ENCODE results near the gene ELMO1.

The ELMO1 gene

GRCh38 chr7:37255327-37255944 lies 193.2 kb downstream of the ELMO1 start:
- DNase-seq, result no peak

- no peak for DNase-seq
Measured at GRCh38 chr7:37251222-37251621, 197.4 kb downstream of the ELMO1 start.

DNA sequence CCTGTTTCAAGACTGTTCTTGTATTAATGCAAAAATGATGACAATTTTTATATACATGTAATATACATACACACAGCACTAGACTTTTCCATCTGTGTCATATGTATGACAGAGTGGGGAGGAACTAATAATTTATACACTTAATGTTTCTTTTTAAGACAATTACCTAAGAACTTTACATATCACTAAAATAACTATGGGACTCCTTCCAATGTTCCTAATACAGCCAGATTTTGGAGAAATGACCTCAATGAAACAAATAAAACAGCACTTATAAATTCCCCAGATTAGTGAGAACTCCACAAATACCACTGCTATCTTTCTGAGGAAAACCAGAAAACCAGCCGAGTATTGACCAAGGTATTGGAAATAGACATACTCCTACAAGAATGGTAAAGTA lies 199.4 kb downstream of the ELMO1 start:
- no peak for DNase-seq

GRCh38 chr7:37248396-37248861 lies 200.2 kb downstream of the ELMO1 start:
- DNase-seq, result no peak

GRCh38 chr7:37247861-37248260 lies 200.8 kb downstream of the ELMO1 start:
- no peak for DNase-seq

DNA sequence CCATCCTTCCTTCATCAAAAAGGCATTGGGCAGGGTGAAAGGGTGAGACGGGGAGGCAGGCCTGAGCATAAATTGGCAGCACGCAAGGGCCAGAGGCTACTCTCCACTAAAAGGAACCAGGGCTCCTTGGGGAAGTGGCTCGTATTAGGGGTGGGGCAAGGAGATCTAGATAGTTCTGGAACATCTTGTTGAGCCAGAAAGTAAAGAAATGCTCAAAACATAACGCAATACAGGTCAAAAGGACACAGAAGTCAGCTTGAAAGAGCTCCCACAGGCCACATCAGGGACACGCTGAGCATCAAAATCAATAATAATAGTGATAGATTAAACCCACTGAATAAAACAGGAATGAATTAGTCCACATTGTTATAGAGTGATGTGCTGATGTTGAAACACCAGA lies 203.1 kb downstream of the ELMO1 start:
- DNase-seq, result no peak

DNA sequence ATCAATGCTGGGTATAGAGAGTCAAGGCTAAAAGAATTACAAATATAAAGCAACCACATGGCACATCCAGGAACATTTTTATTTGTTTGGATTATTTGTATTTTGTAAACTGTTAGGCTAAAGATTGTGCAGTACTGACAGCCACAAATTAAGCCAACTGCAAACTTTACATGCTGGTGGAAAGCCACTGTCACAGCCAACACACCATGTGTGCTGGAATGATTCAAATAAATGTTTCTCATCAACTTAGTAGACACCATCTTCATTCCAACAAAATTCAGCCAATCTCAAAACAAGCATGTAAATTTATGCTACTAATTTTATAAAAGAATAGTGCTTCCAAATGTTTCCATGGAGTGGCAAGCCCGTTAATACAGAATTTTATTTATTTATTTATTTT lies 211.8 kb downstream of the ELMO1 start:
- DNase-seq, result no peak

DNA sequence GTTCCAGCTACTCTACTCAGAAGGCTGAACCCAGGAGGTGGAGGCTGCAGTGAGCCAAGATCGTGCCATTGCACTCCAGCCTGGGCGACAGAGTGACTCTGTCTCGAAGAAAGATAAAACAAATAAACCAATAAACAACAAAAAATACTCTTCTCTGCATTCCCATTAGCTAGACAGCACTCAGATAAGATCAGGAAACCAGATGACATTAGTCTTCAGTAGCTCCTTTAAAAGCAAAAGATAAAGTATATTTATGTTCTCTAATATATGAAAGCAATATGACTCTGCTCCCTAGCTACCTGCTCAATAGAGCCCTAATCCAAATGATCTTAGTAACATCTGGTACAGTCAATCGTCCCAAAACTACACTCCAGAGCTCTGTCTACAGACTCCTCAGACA lies 212.9 kb downstream of the ELMO1 start:
- DNase-seq, result no peak

- no peak for DNase-seq
Measured at GRCh38 chr7:37234928-37235327, 213.7 kb downstream of the ELMO1 start.

GRCh38 chr7:37234334-37234733 lies 214.3 kb downstream of the ELMO1 start:
- no peak for DNase-seq

GRCh38 chr7:37231613-37232012 lies 217.1 kb downstream of the ELMO1 start:
- no peak for DNase-seq

DNA sequence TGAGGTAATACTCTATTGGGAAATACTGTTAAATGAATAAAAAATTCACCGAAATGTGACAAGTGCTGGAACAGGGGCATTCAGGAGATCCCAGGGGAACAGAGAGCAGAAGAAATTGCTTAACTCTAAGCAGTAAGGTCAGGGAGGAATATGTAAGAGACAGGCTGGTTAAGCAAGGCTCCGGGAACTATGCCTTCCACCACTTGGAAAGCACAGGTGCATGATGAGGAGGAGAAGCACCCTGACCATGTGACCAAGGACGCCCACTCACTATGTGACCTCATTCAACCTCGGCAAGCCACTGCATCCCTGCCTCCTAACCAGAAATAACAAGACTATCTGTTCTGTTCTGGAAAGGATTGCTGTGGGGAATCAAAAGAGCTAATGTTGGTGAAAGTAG lies 218.4 kb downstream of the ELMO1 start:
- no peak for DNase-seq

GRCh38 chr7:37229381-37229780 lies 219.3 kb downstream of the ELMO1 start:
- no peak for DNase-seq

- no peak for DNase-seq
Measured at GRCh38 chr7:37225285-37225969, 223.2 kb downstream of the ELMO1 start.

DNA sequence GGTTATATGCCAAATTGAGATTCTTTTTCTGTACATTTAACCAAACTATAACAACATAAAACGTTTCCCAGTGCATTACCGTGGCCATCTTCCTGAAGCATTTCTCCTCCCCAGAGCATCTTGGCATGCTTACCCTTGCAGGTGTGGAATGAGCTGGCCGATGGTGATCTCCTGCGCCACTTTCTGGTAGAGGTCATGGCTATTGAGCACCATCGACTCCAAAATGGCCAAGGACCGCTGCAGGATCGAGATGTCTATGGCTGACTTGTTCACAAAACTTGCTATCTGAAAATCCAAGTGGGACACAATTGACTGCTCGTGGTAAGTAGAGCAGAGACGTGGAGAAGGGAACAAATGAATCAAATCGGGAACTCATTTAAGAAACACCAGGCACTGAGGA lies 223.9 kb downstream of the ELMO1 start:
- no peak for DNase-seq

DNA sequence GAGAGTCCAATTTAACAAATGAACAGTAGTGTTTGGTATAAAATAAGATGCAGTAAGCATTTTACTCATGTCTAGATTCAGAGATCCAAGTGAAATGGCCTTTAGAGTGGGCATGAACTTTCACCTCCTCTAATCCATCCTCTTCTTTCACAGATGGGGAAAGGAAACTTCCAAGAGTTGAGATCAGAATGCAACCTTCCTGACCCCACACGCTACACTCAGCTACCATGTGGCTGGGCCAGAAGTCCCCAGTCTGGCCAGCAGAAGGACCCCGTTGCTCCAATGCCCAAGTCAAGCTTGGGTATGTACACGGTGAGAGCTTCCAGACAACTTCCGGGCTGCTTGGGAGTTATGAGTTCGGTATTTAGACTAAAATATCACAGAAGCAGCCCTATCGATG lies 228.0 kb downstream of the ELMO1 start:
- DNase-seq, result no peak

- DNase-seq, result no peak
Measured at GRCh38 chr7:37218956-37219355, 229.7 kb downstream of the ELMO1 start.

DNA sequence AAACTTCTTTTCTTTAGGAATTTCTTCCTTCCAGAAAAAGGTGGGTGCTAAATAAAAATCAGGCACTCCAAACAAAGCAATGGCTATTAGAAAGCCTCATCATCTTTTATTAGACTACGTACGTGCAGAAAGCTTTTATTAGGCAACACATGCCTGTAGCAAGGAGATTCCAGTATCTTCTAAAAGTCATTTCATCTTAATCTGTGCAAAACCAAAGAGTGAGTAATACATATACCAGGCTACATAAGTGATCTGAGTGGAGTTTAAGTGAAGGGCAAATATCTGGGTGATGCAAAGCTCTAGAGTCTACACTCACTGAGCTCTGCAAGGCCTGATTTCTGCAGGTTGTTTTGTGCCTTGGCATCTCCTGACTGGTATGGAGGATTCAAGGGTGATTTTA lies 231.7 kb downstream of the ELMO1 start:
- DNase-seq, result no peak

- DNase-seq, result no peak
Measured at GRCh38 chr7:37216156-37216852, 232.4 kb downstream of the ELMO1 start.

DNA sequence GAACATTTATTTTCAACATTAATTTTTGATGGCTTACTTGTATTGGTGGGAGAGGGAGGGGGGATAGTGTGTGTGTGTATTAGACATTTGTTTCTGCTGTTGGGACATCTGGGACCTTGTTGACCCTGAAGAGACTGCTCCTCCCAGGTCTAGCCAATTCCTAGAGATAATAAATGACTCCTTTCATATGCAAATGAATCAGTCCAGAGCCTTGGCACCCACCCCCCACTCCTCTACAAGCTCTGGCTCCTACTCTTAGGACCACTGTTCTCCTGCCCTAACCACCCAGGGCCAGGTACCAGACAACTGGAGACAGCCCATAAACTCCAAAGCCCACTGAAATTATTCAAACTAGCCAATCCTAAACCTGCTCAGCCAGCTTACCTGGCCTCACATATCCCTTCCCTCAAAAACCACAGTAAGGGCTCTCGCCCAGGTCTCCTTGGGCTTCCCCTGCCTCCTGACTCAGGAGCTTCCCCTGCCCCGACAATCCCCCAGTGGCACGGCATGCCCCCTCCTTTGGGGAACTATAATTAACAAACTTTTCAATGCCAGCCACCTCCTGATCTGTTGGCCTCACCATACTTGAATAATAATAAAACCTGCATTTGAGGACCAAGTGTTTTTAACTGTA lies 233.3 kb downstream of the ELMO1 start:
- no peak for DNase-seq

GRCh38 chr7:37212556-37212955 lies 236.1 kb downstream of the ELMO1 start:
- DNase-seq, result no peak

- DNase-seq, result no peak
Measured at GRCh38 chr7:37212051-37212450, 236.6 kb downstream of the ELMO1 start.

DNA sequence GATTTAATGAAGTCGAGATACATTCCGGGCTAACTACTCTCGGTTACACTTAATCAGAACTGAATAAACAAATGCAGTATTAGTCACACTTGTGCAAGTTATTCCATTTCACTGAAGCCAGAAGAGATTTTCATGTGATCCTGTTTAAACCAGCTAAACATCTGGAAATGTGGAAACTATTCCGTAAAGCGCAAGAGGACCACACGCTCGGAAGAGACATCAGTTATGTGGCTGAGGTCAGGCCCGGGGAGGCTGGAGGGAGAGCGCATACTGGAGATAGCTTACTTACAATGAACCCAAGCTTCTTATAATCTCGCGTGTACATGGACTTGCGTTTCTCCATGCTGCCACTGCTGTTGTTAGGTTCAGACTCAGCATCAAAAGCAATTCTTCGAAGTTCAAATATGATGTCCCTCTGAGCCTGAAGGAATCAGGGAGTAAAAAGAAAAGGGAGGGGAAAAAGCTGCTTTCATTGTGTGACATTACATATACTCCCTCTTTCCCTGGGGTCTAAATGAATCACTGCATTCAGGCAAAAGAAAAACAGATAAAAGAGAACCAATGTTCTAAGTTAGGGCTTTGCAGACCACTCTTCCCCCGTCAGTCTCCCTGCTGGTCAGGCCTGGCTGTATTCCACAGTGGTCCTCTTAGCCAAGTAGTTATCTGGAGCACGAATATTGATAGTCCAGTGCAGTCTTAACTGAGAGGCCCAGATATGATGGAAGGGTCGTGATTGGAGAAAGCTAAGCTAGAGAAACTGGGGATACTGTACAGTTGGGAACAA lies 237.4 kb downstream of the ELMO1 start:
- DNase-seq, result no peak

All from CD4-positive, alpha-beta T cell treated with Interleukin-15 for 1 hour (primary cell).